ENCODE measurements around the gene SELENON.

SELENON gene

DNA sequence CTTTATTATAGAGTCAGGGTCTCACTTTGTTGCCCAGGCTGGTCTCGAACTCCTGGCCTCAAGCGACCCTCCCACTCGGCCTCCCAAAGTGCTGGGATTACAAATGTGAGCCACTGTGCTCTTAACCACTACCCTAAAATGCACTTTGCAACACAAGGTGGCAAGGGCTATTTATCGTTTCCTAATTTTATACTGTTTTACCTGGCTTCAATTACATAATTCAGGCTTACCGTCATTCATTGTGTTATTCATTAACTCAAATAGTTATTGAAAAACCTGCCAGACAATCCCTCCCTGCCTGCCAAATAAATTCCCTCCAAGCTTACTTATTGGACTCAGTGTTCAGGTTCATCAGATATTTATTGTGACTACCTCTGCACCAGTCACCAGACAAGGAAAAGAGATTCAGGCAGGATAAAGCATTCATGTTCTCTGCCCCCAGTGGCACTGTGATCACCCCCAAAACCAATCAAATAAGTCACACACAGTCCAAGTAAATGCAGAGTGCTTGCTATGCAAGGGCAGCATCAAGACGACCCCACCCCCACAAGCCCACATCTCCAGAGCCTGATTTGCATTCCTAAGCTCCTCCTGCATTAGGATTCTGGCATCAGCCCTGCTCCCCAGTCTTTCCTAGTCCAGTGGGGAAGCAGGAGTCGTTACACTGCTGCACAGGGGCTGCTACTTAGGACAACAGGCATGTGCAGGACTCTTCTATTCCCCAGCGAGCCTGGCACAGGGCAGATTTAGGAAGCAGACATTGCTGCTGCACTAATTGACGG lies 67.4 kb downstream of the SELENON start:
- H3K36me3 ChIP-seq = peaks cover 6 to 33% (median 8%) of the 10 kb centered on the region in 3 donors
- intact Hi-C loops (cut with DNase I; ENCODE audit: low total_unique reads) = loop anchor here (5.0 kb wide), 1 partner anchor 45 kb away; no protein-coding TSS in a partner anchor
- TF ChIP-seq, protein P1, sequence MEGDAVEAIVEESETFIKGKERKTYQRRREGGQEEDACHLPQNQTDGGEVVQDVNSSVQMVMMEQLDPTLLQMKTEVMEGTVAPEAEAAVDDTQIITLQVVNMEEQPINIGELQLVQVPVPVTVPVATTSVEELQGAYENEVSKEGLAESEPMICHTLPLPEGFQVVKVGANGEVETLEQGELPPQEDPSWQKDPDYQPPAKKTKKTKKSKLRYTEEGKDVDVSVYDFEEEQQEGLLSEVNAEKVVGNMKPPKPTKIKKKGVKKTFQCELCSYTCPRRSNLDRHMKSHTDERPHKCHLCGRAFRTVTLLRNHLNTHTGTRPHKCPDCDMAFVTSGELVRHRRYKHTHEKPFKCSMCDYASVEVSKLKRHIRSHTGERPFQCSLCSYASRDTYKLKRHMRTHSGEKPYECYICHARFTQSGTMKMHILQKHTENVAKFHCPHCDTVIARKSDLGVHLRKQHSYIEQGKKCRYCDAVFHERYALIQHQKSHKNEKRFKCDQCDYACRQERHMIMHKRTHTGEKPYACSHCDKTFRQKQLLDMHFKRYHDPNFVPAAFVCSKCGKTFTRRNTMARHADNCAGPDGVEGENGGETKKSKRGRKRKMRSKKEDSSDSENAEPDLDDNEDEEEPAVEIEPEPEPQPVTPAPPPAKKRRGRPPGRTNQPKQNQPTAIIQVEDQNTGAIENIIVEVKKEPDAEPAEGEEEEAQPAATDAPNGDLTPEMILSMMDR (IDR thresholded peaks at IDR 0.05) = no peak
- H3K9me3 ChIP-seq = no peaks in the 10 kb centered on the region
- H3K27ac ChIP-seq = no peak overlapping the region
- H3K4me1 ChIP-seq = peaks cover 0 to 10% (median 0%) of the 10 kb centered on the region in 4 donors
- no peaks in the 10 kb centered on the region for H3K27me3 ChIP-seq
- H3K4me3 ChIP-seq = no peak overlapping the region
- peak in 1 of 2 donors; percentile 42 for DNase-seq

Data from tibial artery (tissue), 4 donors.